ACHN (cell line): ENCODE data around the gene INCA1.

Source experiments
- DNase-seq: peaks from one replicate; pipeline ENCODE4 v3.0.0-alpha.2; 2015
- in situ Hi-C: cut with HindIII; loops from 2 replicates; pipeline ENCODE4 v1.10.0; 2017; ENCODE audit warnings: low sequenced_read_pairs, low pct_ligation_motif_present, low pct_unique_long_range_greater_than_20kb

INCA1 gene

GRCh38 chr17:4941319-4941610, 56.1 kb downstream of the INCA1 start:
- in situ Hi-C loops: no loop called here
- DNase-seq: no peak

GRCh38 chr17:4940555-4941318, 56.6 kb downstream of the INCA1 start:
- DNase-seq: peak; percentile 32
- in situ Hi-C loops: no loop called here

DNA sequence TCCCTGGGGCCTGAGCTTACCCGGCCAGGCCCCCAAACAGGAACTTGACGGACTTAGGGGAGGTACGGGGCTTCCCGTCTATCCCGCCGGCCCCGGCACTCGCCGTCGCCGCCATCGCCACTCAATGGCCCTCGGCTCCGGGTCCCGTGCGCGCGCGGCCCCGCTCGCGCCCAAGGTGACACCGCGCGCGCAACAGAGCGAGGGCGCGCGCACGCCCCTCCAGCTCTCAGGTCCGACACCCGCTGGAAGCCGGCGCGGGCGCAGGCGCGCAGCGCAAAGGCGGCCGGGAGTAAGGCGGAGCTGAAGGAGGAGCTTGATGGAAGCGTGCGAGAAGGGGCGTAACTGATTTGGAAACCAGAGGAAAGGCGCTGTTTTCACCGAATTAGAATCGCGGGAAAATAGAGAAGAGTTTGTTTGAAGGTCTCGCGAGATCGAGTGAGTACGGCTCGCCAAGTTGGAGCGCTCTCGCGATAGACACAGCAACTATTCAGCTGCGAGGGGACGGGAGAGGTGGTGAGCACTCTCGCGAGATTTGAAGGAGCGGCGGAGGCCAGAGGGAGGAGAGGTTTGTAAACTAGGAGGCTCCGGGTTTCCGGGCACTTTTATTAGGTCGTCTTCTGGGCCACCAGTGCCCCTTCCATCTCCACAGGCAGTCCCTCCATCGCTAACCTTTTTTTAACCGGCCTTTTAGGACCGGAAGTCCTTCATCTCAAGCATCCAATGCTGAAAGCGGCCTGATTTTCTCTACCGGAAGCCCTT, 57.3 kb downstream of the INCA1 start, which contains the start of the genes RNF167 and SLC25A11:
Gene RNF167 (plus strand): TSS at position 473 of the 759 bp plus-strand sequence. CDS start 642 bp downstream, outside the sequence.
Gene SLC25A11 (minus strand): TSS at position 251 of the 759 bp plus-strand sequence. CDS start 136 bp downstream, at position 115.
- DNase-seq: peak; percentile 100
- in situ Hi-C loops: no loop called here

DNA sequence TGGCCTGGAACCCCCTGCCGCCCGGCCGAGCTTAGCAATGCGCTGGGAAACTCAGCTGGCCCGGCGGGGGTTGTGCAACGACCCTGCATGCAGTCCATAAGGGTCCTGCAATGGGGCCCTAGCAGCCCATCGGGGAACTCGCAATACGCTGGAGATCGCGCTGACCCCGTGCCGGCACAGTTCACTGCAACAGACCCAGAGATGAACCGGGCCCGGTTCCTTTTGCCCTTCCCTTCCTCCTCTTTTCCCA, 57.9 kb downstream of the INCA1 start:
- in situ Hi-C loops: no loop called here
- DNase-seq: no peak

DNA sequence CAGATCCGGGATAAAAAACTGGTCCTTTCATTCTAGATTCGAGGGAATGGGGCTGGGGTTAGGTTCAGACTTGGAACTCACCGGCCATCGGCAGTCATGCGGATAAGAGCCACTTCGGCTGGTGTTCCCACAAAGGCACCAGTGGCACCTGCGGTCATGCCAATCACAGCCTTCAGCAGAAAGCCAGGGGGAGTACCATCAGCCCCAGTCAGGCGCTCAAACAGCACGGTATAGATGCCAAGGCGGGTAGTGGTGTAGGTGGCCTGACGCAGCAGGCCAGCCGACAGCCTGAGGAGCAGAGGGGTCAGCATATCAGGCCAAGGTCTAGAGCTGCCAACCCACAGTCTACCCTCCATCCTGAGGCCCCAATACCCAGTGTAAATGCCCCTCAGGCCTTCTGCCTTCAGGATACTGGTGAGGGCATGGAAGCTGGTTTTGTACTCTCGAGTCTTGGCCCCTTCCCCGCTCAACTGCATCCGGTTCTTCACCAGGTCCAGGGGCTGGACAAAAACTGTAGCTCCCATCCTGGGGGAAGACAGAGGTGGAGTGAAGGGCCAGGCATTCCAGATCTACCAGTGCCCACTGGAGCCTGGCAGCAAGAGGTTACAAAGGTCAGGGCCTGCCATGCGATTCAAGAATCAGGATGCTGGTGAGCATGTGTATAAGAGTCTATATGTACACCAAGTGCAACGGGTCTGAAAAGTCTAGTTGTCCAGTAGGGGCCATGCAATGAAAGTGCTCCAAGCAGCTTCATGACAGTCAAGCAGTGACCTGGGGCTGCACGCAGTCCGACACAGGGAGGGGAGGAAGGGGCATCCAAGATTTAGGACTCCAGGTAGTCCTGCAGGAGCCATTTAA, 58.4 kb downstream of the INCA1 start:
- DNase-seq: no peak
- in situ Hi-C loops: no loop called here
